ENCODE measurements around the gene GHRL. TPM values are rescaled to one million over a fixed set of nuclear protein-coding genes. Genes with fewer than 3 reads are reported as not detected.

GHRL gene
- total and polyA plus RNA-seq, 2 of the 4 experiments (the other 2 are of a cell fraction), result 0.27 TPM; not detected in 1

DNA sequence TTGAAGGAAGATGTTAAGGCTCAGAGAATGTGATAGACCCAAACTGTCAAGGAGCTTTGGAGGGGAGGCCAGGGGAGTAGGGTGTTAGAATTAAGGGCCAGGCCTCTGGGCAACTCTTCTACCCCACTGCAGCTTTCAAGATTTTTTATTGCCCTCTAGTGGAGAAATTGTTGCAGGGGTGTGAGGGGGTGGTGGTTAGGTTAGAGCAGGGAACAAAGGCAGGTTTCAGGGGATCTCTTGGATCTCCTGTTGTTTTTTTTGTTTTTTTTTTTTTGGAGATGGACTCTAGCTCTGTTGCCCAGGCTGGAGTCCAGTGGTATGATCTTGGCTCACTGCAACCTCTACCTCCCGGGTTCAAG lies 29.6 kb upstream of the GHRL start:
- H3K18ac ChIP-seq (ENCODE audit: low read depth, low read length), result no peak overlapping the region
- TF ChIP-seq RFX5 (IDR thresholded peaks at IDR 0.05; ENCODE audit: low read depth, low read length), result no peak
- TF ChIP-seq, protein P1, sequence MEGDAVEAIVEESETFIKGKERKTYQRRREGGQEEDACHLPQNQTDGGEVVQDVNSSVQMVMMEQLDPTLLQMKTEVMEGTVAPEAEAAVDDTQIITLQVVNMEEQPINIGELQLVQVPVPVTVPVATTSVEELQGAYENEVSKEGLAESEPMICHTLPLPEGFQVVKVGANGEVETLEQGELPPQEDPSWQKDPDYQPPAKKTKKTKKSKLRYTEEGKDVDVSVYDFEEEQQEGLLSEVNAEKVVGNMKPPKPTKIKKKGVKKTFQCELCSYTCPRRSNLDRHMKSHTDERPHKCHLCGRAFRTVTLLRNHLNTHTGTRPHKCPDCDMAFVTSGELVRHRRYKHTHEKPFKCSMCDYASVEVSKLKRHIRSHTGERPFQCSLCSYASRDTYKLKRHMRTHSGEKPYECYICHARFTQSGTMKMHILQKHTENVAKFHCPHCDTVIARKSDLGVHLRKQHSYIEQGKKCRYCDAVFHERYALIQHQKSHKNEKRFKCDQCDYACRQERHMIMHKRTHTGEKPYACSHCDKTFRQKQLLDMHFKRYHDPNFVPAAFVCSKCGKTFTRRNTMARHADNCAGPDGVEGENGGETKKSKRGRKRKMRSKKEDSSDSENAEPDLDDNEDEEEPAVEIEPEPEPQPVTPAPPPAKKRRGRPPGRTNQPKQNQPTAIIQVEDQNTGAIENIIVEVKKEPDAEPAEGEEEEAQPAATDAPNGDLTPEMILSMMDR (conservative IDR thresholded peaks at IDR 0.05; ENCODE audit: low read depth, low read length), result peak; percentile 24; the same call in 1 of the 2 replicates
- H4K8ac ChIP-seq (ENCODE audit: low read depth in 2 of 2, low read length in 2 of 2), result no peak overlapping the region
- no peak overlapping the region for H2BK5ac ChIP-seq (ENCODE audit: low read depth, low read length, poor library complexity, severe bottlenecking)
- ChIA-PET CTCF (interaction anchor here (1.1 kb wide), 1 partner anchor 45 kb away, joined by 3 read pairs; no protein-coding TSS in a partner anchor), POLR2A (ENCODE audit: unreplicated experiment) (interaction anchor here (0.5 kb wide), 1 partner anchor 9 kb away, joined by 4 read pairs; no protein-coding TSS in a partner anchor)
- H3K4me2 ChIP-seq (ENCODE audit: low read depth, low read length), result no peak overlapping the region
- H3K9me3 ChIP-seq (ENCODE audit: control insufficient read depth, insufficient read depth, low read length), result no peaks in the 10 kb centered on the region
- no peak overlapping the region for H2AK5ac ChIP-seq (ENCODE audit: low read depth, low read length)
- peaks cover 8% of the 10 kb centered on the region for H3K9me1 ChIP-seq (ENCODE audit: insufficient read depth, low read length)
- H3K36me3 ChIP-seq (ENCODE audit: control insufficient read depth, insufficient read depth, low read length), result peaks cover 14% of the 10 kb centered on the region
- H3K23ac ChIP-seq (ENCODE audit: low read depth, low read length), result no peak overlapping the region
- DNase-seq (no peak), ATAC-seq (ENCODE audit: low read depth) (no peak)
- dilution Hi-C loops (cut with HindIII; ENCODE audit: low sequenced_read_pairs, unreplicated experiment), result no loop called here
- H4K5ac ChIP-seq (ENCODE audit: low read depth, low read length), result no peak overlapping the region
- H4K20me1 ChIP-seq (ENCODE audit: insufficient read depth, low read length), result peaks cover 23% of the 10 kb centered on the region
- H4K91ac ChIP-seq (ENCODE audit: insufficient read depth, low read depth, low read length), result no peak overlapping the region
- intact Hi-C loops (cut with micrococcal nuclease), result no loop called here
- no peak overlapping the region for H2BK120ac ChIP-seq (ENCODE audit: low read depth, low read length)
- H3K27ac ChIP-seq (ENCODE audit: insufficient read depth, low read length), result no peak overlapping the region
- H3K4me1 ChIP-seq (ENCODE audit: control insufficient read depth, insufficient read depth, low read length), result peaks cover 4% of the 10 kb centered on the region; the same call in 1 of the 2 replicates
- in situ Hi-C loops (cut with MboI; ENCODE audit: low sequenced_read_pairs), result no loop called here
- no peak overlapping the region for H2BK15ac ChIP-seq (ENCODE audit: low read depth, low read length)
- no peak overlapping the region for H2BK20ac ChIP-seq (ENCODE audit: low read depth, low read length)
- H3K56ac ChIP-seq (ENCODE audit: extremely low read depth, insufficient read depth, low read length), result no peak overlapping the region
- H3K14ac ChIP-seq (replicated peaks; ENCODE audit: low read depth, low read length), result no peak overlapping the region
- peaks cover 25% of the 10 kb centered on the region for H3K27me3 ChIP-seq (ENCODE audit: control insufficient read depth, insufficient read depth, low read length)
- H3K79me1 ChIP-seq (ENCODE audit: low read depth in 1 of 2, low read length in 2 of 2), result peaks cover 12 to 32% of the 10 kb centered on the region in 2 experiments
- no peak overlapping the region for H3K9ac ChIP-seq (ENCODE audit: low read depth, low read length)
- H3K4me3 ChIP-seq (ENCODE audit: insufficient read depth, low read depth, low read length), result no peak overlapping the region
- H2AK9ac ChIP-seq (replicated peaks; ENCODE audit: low read depth, low read length, poor library complexity), result no peak overlapping the region
- H3K4ac ChIP-seq (ENCODE audit: low read depth, low read length), result no peak overlapping the region
- no TSS peak for BruUV-seq (replicated peaks)
- WGBS, 2 experiments (ENCODE audit: extremely low coverage in 2 of 2, insufficient read length in 1 of 2), result no CpG with 5 or more reads among the region's 1 CpG
- no peak overlapping the region for H2AFZ ChIP-seq (replicated peaks; ENCODE audit: low read length, poor library complexity)

All from IMR-90 (cell line).